ENCODE measurements around the gene ITGA6.
"Not testable (repeated sequence)": the region's sequence is repeated elsewhere in the genome, so short reads cannot be mapped to it uniquely, and the experiment has no call there.

ITGA6 gene

DNA sequence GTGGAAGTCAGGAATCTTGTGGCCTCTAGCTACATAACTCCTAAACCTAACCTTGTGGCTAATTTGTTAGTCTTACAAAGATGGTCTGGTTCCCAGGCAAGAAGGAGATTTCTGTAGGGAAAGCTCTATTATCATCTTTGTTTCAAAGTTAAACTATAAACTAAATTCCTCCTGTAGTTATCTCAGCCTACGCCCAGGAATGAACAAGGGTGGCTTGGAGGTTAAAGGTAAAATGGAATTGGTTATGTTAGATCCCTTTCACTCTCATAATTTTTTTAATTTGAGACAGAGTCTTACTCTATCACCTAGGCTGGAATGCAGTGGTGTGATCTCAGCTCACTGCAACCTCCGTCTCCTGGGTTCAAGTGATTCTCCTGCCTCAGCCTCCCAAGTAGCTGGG, 103.9 kb downstream of the ITGA6 start:
- no peak for DNase-seq

DNA sequence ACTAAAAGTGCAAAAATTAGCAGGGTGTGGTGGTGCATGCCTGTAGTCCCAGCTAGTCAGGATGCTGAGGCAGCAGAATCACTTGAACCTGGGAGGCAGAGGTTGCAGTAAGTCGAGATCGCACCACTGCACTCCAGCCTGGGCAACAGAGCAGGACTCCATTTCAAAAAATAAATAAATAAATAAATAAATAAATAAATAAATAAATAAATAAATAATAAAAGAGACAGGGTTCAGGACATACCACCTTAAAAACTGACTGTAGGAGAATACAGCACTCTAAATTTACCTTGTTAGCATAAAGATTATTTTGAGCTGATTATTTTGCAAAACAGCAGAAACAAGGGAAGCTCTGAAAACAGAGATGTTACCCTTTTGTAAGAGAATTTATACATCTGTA, 105.1 kb downstream of the ITGA6 start:
- not testable (repeated sequence) for DNase-seq

GRCh38 chr2:172533687-172534086, 106.3 kb downstream of the ITGA6 start:
- no peak for DNase-seq

GRCh38 chr2:172535119-172535518, 107.7 kb downstream of the ITGA6 start:
- no peak for DNase-seq

DNA sequence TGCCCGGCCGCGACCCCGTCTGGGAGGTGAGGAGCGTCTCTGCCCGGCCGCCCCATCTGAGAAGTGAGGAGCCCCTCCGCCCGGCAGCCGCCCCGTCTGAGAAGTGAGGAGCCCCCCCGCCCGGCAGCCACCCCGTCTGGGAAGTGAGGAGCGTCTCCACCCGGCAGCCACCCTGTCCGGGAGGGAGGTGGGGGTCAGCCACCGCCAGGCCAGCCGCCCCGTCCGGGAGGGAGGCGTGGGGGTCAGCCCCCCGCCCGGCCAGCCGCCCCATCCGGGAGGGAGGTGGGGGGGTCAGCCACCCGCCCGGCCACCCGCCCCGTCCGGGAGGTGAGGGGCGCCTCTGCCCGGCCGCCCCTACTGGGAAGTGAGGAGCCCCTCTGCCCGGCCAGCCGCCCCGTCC, 110.5 kb downstream of the ITGA6 start:
- not testable (repeated sequence) for DNase-seq

DNA sequence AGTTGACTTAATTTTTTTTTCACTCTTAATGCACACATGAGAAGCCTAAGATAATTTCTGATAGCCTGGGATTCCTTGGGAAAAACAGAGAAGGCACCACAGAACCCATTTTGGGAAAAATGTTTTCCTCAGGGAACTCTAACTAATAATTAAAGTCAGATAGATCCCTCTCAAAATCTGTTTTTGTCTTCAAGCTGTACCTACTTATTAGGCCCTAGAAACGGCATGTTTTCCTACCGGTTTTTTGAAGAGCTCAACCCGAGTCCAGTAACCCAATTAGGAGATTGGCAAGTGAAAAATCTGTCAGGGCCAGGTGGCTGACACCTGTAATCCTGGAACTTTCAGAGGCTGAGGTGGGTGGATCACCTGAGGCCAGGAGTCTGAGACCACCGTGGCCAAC, 112.4 kb downstream of the ITGA6 start:
- no peak for DNase-seq

DNA sequence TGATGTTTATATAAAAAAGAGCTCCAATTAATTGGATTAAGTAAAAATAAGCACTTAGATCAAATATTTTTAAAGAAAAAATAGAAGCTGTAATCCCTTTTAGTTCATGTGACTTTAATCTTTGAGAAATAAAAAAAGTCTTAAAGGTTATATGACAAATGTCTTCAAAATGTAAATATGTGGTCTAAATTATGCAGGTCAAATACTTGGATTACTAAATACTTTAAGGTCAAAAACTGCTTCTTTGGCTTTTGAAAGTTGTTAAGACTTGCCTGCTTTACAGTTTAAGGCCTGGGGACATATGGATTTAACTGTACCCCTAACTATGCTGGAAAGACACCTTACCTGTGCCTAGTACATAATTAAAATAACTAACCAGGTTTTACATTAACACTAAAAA, 113.0 kb downstream of the ITGA6 start:
- no peak for DNase-seq

GRCh38 chr2:172545408-172546075, 118.2 kb downstream of the ITGA6 start:
- DNase-seq, result no peak

- no peak for DNase-seq
Observed at GRCh38 chr2:172549131-172549530, 121.7 kb downstream of the ITGA6 start.

DNA sequence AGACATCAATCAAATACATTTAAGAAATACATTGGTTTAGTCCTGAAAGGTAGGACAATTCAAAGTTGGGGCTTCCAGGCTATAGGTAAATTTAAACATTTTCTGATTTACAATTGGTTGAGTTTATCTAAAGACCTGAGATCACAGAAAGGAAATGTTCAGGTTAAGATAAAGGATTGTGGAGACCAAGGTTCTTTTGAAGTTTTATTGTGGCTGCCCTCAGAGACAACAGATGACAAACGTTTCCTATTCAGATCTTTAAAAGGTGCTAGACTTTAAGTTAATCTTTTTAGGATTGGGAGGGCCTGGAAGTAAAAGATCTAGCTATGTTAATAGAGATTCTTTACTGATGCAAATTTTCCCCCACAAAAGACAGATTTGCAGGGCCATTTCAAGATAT, 122.4 kb downstream of the ITGA6 start:
- not testable (repeated sequence) for DNase-seq

- DNase-seq, result no peak
Observed at GRCh38 chr2:172550419-172550818, 123.0 kb downstream of the ITGA6 start.

- no peak for DNase-seq
Observed at GRCh38 chr2:172551271-172551670, 123.9 kb downstream of the ITGA6 start.

GRCh38 chr2:172552547-172553291, 125.3 kb downstream of the ITGA6 start:
- DNase-seq, result no peak

GRCh38 chr2:172554352-172555271, 127.2 kb downstream of the ITGA6 start:
- DNase-seq, result no peak

DNA sequence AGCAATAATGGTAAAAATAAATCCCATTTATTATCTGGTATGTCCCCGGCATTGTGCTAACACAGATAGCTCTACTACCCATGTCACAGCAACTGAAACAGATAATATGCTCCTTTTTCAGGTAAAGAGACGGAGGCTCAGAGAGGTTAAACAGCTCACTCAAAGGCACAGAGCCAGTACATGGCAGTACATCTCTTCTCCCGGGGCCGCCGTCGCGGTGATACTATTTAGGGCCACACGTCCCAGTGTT, 127.8 kb downstream of the ITGA6 start:
- no peak for DNase-seq
